Mammary epithelial cell (primary cell): ENCODE data around the gene LYRM4.

ENCODE experiments used
- CTCF ChIP-seq, 2 donors: IDR thresholded peaks in 1 of 2; conservative IDR thresholded peaks in 1 of 2; 2 replicates each; pipeline ENCODE4 v1.5.1; 2011 to 2012; ENCODE audit warnings: inconsistent platforms in 2 of 2, low read length in 2 of 2, mild to moderate bottlenecking in 2 of 2, control low read depth in 1 of 2, low read depth in 1 of 2; ENCODE audit not compliant: insufficient read depth in 1 of 2; ENCODE audit errors: extremely low read depth in 1 of 2
- EZH2 ChIP-seq: IDR thresholded peaks from 2 replicates; pipeline ENCODE4 v1.6.1; 2012; ENCODE audit warnings: low read length, inconsistent platforms, borderline replicate concordance

GRCh38 chr6:5162355-5162754, 98.4 kb downstream of the LYRM4 start:
- TF ChIP-seq CTCF (conservative IDR thresholded peaks at IDR 0.05 in 1 of 2, IDR thresholded peaks at IDR 0.05 in 1 of 2; ENCODE audit: extremely low read depth in 1 of 2, insufficient read depth in 1 of 2, low read depth in 1 of 2, low read length in 2 of 2) (no peak), EZH2 (no peak)
